Left renal cortex interstitium (tissue), 4 donors: ENCODE measurements around the gene DPYD. TPM values are rescaled to one million over a fixed set of nuclear protein-coding genes. Genes with fewer than 3 reads are reported as not detected.

ENCODE experiments used
- DNase-seq, 4 donors: peaks; one replicate each; pipeline ENCODE4 v3.0.0-alpha.2; 2013; ENCODE audit warnings: low read depth in 4 of 4, low spot score in 2 of 4, missing footprints in 1 of 4
- polyA plus RNA-seq, 4 donors: library from polyadenylated mRNA; unstranded; fragments of 120-200 nt; gene quantifications; one replicate each; pipeline ENCODE4 v1.2.1, GENCODE V29; 2013; ENCODE audit not compliant: insufficient read length in 4 of 4

Gene DPYD
- polyA plus RNA-seq, 4 donors, result 10.9 to 14.9 (median 12.9) TPM

GRCh38 chr1:97190326-97190725 is 730.5 kb downstream of the DPYD start:
- no peak for DNase-seq

GRCh38 chr1:97186381-97186780 is 734.5 kb downstream of the DPYD start:
- DNase-seq, result no peak

DNA sequence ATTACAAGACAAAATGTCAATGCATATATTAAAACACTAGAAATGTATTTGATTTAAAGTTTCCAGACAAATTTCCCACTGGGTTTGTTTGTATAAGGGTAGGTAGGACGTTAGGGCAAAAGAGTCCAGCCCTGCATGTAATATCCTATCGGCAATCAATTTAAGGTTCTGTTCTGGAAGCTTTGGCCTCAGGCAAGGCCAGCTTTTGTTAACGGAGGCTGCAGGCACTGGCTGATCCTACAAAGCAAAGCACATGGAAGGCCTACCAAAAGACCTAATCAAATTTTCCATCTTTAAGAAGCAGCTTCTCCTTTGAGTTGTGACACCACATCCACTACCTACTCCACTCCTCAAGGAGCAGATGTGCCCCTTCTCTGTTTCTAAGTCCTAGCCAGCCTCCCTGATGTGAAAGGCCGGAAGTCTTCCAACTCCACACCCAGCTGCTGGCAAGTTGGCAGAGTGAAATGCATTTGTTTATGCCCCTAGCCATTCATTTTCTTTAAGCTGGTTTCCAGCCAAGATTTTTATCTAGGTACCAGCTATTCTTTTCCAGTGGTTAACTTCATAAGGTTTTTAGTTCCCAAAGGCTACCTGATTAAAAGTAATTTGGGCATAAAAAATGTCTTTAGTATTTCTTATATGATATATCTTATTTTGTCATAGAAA is 746.7 kb downstream of the DPYD start:
- no peak for DNase-seq

- no peak for DNase-seq
Measured at GRCh38 chr1:97170300-97170699, 750.5 kb downstream of the DPYD start.

- DNase-seq, result no peak
Measured at GRCh38 chr1:97168056-97168455, 752.8 kb downstream of the DPYD start.

- no peak for DNase-seq
Measured at GRCh38 chr1:97167246-97167645, 753.6 kb downstream of the DPYD start.

GRCh38 chr1:97166626-97167025 is 754.2 kb downstream of the DPYD start:
- no peak for DNase-seq

DNA sequence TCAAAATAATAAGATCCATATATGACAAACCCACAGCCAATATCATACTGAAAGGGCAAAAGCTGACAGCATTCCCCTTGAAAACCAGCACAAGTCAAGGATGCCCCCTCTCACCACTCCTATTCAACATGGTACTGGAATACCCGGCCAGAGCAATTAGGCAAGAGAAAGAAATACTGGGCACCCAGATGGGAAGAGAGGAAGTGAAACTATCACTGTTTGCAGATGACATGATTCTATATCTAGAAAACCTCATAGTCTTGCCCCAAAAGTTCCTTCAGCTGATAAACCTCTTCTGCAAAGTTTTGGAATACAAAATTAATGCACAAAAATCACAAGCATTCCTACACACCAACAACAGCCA is 756.6 kb downstream of the DPYD start:
- DNase-seq, result no peak

- no peak for DNase-seq
Measured at GRCh38 chr1:97163591-97164275, 757.1 kb downstream of the DPYD start.

- no peak for DNase-seq
Measured at GRCh38 chr1:97160818-97161217, 760.0 kb downstream of the DPYD start.

DNA sequence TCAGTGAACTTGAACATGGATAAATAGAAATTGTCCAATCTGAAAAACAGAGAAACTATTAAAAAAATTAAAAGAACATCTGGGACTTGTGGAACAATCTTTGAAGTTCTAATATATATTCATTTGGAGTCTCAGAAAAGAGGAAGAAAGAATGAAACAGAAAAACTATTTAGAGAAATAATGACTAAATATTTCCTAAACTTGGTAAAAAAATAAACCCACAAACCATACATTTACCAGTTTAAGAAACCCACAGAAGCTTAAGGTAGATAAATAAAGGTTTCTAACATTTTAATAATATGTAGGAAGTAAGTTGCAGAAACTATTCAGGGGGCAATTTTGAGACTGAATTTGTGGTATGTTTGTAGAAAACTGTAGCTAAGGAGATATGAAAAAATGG is 761.5 kb downstream of the DPYD start:
- no peak for DNase-seq

DNA sequence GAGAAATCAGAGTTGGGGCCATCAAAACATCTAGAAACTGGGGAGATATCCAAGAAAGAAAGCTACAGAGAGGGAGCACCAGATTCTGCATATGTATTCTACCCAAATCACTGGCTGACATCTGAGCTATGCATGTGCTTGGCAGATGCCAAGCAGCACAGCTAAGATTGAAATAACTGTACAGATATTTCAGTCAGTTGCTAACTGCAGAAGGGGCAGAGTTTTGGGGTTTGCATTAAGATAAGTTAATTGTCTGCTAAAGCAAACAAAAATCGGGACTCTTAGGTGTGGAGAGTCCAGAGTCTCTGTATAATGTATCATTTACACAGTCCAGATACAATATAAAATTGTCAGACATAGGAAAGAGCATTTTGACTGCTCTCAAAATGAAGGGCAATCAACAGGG is 762.1 kb downstream of the DPYD start:
- no peak for DNase-seq

DNA sequence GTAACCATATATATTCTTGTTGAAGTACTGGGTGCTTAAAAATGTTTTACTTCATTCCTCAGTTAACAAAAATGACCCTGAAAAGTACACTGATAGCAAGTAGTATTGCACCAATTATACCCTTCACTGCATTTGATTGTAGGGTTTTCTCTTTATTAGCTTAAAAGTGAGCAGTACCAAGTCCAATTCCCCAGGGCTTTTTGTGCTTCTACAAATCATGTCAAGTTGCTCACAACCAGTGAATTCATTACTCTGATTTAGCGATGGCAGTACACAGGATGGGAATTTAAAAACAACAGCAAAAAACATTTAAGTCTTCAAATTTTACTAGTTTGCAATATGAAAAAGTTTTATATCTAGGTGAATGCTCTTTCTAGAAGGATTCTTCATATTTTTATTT is 762.8 kb downstream of the DPYD start:
- no peak for DNase-seq

GRCh38 chr1:97151651-97152050 is 769.2 kb downstream of the DPYD start:
- DNase-seq, result no peak

GRCh38 chr1:97145321-97145956 is 775.4 kb downstream of the DPYD start:
- DNase-seq, result no peak

DNA sequence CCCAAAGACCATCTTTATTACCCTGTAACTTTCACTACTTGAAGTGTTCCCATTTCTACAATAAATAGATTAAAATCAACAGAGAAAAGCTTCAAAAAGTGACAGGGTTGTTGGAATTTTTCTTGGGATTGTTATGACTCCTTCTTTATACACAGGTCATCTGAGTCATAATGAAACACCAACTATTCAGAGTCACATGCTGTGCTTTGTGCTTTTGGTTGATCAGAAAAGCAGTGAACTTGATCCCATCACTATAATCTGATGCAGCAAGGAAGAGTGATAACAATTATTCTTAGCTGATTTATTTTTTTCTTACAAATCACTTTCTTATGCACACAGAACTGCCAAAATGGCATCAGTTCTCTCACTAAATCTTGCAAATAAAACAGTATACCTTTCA is 776.3 kb downstream of the DPYD start:
- DNase-seq, result no peak

DNA sequence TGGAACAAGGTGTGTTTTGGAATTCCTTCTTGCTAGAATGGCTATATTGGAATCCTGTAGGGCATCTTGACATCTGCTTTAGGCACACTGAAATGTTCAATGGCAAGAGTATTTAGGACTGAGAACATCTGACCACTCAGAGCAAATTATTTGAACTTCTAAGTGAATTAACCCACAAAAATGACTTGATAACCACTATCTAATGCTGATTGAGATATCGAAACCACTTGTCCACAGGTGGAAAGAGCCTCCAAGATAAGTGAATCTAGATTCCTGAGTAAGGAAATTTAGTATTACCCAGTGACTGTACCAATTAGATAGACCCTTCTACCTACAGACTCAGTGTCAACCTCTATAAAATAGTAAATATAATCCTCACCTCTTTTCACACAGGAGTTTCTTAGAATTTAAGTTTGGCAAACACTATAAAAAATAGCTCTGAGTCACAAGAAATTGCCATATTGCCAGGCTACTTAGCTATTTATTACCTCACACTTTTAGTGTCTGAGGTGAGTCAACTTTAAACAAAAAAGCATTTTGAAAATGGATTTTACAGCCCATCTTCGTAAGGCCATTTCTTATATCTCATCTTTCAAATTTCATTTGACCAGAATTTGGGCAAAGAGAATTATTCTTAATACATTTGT is 777.5 kb downstream of the DPYD start:
- DNase-seq, result no peak

- no peak for DNase-seq
Measured at GRCh38 chr1:97140611-97141010, 780.2 kb downstream of the DPYD start.

GRCh38 chr1:97139512-97139911 is 781.3 kb downstream of the DPYD start:
- no peak for DNase-seq

- DNase-seq, result no peak
Measured at GRCh38 chr1:97138515-97139032, 782.3 kb downstream of the DPYD start.

DNA sequence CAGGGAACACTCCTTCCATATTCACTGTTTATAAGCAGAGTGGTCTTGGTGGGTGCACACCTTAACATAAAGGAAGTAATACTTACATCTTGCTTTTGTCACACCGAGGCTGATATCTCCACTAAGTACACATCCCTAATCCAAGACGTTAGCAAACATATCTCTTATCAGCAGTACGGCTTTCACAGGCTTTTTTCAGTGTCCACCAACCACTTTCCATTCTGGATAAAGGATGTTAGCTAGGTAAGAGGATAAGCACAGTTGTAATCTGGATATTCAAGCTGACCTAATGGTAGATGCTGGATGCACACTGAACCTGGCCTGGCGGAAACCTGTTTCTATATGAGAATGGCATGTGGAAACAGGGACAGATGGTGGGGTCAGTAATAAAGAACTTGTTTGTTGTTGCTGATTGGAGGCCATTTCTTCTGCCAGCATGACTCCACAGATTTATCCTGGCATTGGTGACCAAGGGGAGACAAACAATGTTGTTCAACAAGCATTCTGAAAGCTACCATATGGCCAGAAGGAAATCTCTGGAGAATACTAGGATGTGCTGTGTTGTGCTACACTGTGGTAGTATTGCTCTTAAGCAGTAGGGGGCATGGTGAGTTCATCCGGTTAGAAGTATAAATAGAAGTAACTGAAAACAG is 782.8 kb downstream of the DPYD start:
- peak in 3 of 4 donors; percentile 11 to 49 (median 31) for DNase-seq
